Smooth muscle cell (in vitro differentiated cells): ENCODE measurements around the gene SDCCAG8. TPM values are rescaled to one million over a fixed set of nuclear protein-coding genes. Genes with fewer than 3 reads are reported as not detected.

ENCODE experiments used
- DNase-seq: peaks from one replicate; lab custom pipeline; 2025; ENCODE audit not compliant: unreplicated experiment; lab: John Stamatoyannopoulos, UW
- H2AFZ ChIP-seq: fragments of 200-600 bp; sonication (generic); 2 replicates; pipeline ENCODE4 v1.6.0; 2016; ENCODE audit warnings: antibody characterized with exemption, low read depth, mild to moderate bottlenecking
- H3F3A ChIP-seq: fragments of 200-600 bp; sonication (generic); 2 replicates; pipeline ENCODE4 v1.6.0; 2017; ENCODE audit warnings: antibody characterized with exemption, low read depth
- H3K27ac ChIP-seq: fragments of 200-600 bp; sonication (generic); 2 replicates; pipeline ENCODE4 v1.5.1; 2016; ENCODE audit warnings: low read depth, mild to moderate bottlenecking
- H3K27me3 ChIP-seq: fragments of 200-600 bp; sonication (generic); 2 replicates; pipeline ENCODE4 v1.6.1; 2016; ENCODE audit warnings: low read depth, mild to moderate bottlenecking
- H3K36me3 ChIP-seq: fragments of 200-600 bp; sonication (generic); 2 replicates; pipeline ENCODE4 v1.5.1; 2016; ENCODE audit warnings: low read depth
- H3K4me1 ChIP-seq: fragments of 200-600 bp; sonication (generic); 2 replicates; pipeline ENCODE4 v1.5.1; 2016; ENCODE audit warnings: low read depth
- H3K4me2 ChIP-seq: fragments of 200-600 bp; sonication (generic); 2 replicates; pipeline ENCODE4 v1.6.0; 2016; ENCODE audit warnings: mild to moderate bottlenecking
- H3K4me3 ChIP-seq: fragments of 200-600 bp; sonication (generic); 2 replicates; pipeline ENCODE4 v1.5.1; 2016; ENCODE audit warnings: mild to moderate bottlenecking
- H3K79me2 ChIP-seq: fragments of 200-600 bp; sonication (generic); 2 replicates; pipeline ENCODE4 v1.6.0; 2016; ENCODE audit warnings: low read depth, mild to moderate bottlenecking
- H3K9ac ChIP-seq: fragments of 200-600 bp; sonication (generic); 2 replicates; pipeline ENCODE4 v1.6.0; 2016; ENCODE audit warnings: low read depth
- H3K9me3 ChIP-seq: fragments of 200-600 bp; sonication (generic); replicated peaks from 2 replicates; pipeline ENCODE4 v1.5.1; 2016; ENCODE audit warnings: low read depth
- H4K20me1 ChIP-seq: fragments of 200-600 bp; sonication (generic); 2 replicates; pipeline ENCODE4 v1.6.0; 2016; ENCODE audit warnings: low read depth
- WGBS: methylation state at CpG from one replicate; pipeline ENCODE4 v1.1.7; 2016; ENCODE audit warnings: low lambda C conversion rate; 5-methylcytosine and 5-hydroxymethylcytosine counted together
- polyA plus RNA-seq: library from polyadenylated mRNA; unstranded; fragments of >200 nt; fragmentation: Nextera tagmentation; extraction: Ambion mirVana; gene quantifications from 2 replicates; pipeline ENCODE4 v1.2.1, GENCODE V29; 2016
- total RNA-seq: library from RNA; depleted of rRNA; stranded (reverse); fragments of >200 nt; gene quantifications from 2 replicates; pipeline ENCODE4 v1.2.3, GENCODE V29; 2014
- TF ChIP-seq, protein P1 (sequence below): fragments of 200-600 bp; sonication (generic); IDR thresholded peaks from 2 replicates; pipeline ENCODE4 v1.5.1; 2017; ENCODE audit warnings: borderline replicate concordance, mild to moderate bottlenecking, antibody characterized with exemption; ENCODE audit not compliant: insufficient read depth, poor library complexity, severe bottlenecking

SDCCAG8 gene
- total and polyA plus RNA-seq, 2 experiments from 2014 or later, result 30.9 to 33.4 TPM

DNA sequence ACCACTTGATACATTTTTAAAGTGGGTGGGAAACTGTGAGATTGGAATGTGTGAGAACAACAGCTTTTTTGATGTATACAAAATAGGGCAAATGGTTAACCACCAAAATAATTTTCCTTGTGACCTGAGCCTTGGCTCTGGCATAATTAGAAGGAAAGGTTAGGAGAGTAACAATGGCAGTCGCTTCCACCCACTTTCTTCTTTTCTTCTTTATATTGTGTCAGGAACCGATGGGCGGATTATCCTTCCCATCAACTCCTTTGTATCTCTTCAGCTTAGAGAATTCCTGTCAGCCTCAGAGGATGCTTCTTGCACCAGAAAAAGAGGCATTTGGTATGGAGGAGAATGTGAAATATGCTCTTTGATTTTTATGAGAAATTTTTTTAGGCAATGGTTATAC, 90.6 kb downstream of the SDCCAG8 start:
- Histone ChIP-seq H3K4me2 (no peak overlapping the region), H3K27me3 (no peaks in the 10 kb centered on the region), H3K27ac (no peak overlapping the region), H3K36me3 (peaks cover 6% of the 10 kb centered on the region), H3K4me1 (peaks cover 19% of the 10 kb centered on the region), H3K4me3 (no peak overlapping the region), H3K79me2 (no peaks in the 10 kb centered on the region), H4K20me1 (peaks cover 4% of the 10 kb centered on the region), H2AFZ (no peak overlapping the region), H3F3A (no peaks in the 10 kb centered on the region), H3K9ac (no peak overlapping the region), H3K9me3 (no peaks in the 10 kb centered on the region)
- 95% methylated on average over 3 of the region's 3 CpGs for WGBS
- DNase-seq, result no peak
- TF ChIP-seq, protein P1, sequence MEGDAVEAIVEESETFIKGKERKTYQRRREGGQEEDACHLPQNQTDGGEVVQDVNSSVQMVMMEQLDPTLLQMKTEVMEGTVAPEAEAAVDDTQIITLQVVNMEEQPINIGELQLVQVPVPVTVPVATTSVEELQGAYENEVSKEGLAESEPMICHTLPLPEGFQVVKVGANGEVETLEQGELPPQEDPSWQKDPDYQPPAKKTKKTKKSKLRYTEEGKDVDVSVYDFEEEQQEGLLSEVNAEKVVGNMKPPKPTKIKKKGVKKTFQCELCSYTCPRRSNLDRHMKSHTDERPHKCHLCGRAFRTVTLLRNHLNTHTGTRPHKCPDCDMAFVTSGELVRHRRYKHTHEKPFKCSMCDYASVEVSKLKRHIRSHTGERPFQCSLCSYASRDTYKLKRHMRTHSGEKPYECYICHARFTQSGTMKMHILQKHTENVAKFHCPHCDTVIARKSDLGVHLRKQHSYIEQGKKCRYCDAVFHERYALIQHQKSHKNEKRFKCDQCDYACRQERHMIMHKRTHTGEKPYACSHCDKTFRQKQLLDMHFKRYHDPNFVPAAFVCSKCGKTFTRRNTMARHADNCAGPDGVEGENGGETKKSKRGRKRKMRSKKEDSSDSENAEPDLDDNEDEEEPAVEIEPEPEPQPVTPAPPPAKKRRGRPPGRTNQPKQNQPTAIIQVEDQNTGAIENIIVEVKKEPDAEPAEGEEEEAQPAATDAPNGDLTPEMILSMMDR, result no peak

DNA sequence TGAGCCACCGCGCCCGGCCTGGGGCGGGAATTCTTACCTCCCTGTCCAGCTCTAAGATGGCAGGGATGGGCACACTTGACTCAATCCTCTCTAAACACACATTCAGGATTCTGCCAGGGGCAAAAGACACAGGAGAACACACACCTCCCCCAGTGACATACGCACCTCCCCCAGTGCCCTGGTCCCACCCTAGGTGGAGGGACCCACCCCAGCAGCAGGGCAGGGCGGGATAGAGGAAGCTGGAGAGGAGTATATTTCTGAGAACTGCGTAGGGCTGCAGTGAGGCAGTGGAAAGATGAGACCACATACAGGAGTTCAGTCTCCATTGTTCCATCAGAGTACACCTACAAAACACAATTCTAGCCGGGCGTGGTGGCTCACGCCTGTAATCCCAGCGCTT, 92.5 kb downstream of the SDCCAG8 start:
- Histone ChIP-seq H3K36me3 (peaks cover 6% of the 10 kb centered on the region), H3F3A (no peaks in the 10 kb centered on the region), H3K4me3 (no peak overlapping the region), H3K27me3 (no peaks in the 10 kb centered on the region), H3K4me1 (peaks cover 19% of the 10 kb centered on the region), H3K9ac (no peak overlapping the region), H3K27ac (no peak overlapping the region), H2AFZ (no peak overlapping the region), H3K79me2 (no peaks in the 10 kb centered on the region), H3K9me3 (no peaks in the 10 kb centered on the region), H4K20me1 (peaks cover 4% of the 10 kb centered on the region), H3K4me2 (no peak overlapping the region)
- TF ChIP-seq, protein P1, result no peak
- 97% methylated on average over 11 of the region's 11 CpGs for WGBS
- DNase-seq, result no peak

DNA sequence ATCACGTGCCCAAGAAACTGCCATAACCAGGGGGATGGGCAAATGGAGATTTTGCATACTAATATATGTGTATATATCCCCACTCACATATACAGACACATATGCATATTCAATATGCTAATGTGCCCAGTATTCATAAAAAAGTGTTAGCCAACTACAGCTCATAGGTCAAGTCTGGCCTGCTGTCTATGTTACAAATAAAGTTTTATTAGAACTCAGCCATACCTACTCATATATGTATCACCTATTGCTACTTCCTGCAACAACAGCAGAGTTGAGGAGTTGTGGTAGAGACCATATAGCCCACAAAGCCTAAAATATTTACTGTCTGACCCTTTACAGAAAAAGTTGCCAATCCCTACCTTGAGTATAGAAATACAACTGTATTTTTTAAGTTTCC, 93.3 kb downstream of the SDCCAG8 start:
- Histone ChIP-seq H3K9ac (no peak overlapping the region), H3K4me3 (no peak overlapping the region), H3K36me3 (peaks cover 5% of the 10 kb centered on the region), H3K27me3 (no peaks in the 10 kb centered on the region), H3K4me1 (peaks cover 19% of the 10 kb centered on the region), H3F3A (no peaks in the 10 kb centered on the region), H2AFZ (no peak overlapping the region), H3K9me3 (no peaks in the 10 kb centered on the region), H3K79me2 (no peaks in the 10 kb centered on the region), H3K4me2 (no peak overlapping the region), H4K20me1 (peaks cover 2% of the 10 kb centered on the region), H3K27ac (no peak overlapping the region)
- 100% methylated on average over 1 of the region's 1 CpG for WGBS
- TF ChIP-seq, protein P1, result no peak
- no peak for DNase-seq

DNA sequence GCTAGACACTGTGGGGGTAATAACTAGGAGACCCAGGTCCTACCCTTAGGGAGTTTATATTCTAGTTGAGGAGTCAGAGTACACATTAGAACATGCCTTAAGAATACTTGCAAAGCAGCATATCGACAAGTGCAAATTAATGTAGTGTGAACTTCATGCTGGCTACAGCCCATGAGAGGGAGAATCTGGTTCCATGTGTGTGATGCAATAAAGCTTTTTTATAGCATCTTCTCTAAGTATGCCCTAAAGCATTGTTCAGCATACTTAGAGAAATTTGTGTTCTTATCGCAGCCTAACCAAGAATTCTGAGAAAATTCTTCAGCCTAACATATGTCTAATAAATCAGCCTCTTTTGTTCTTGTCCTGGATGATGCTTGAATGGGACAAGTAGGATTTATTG, 95.5 kb downstream of the SDCCAG8 start:
- Histone ChIP-seq H3K79me2 (no peaks in the 10 kb centered on the region), H3K4me3 (no peak overlapping the region), H3K27me3 (no peaks in the 10 kb centered on the region), H3K9me3 (no peaks in the 10 kb centered on the region), H3F3A (no peaks in the 10 kb centered on the region), H3K9ac (no peak overlapping the region), H4K20me1 (no peaks in the 10 kb centered on the region), H3K4me1 (peaks cover 8% of the 10 kb centered on the region), H2AFZ (no peak overlapping the region), H3K27ac (no peak overlapping the region), H3K4me2 (no peak overlapping the region), H3K36me3 (no peaks in the 10 kb centered on the region)
- WGBS, result 96% methylated on average over 2 of the region's 2 CpGs
- TF ChIP-seq, protein P1, result no peak
- no peak for DNase-seq
